HG03558 (cell line): Measurements from ENCODE around the gene MTA2.
"Not testable (repeated sequence)": the region's sequence is repeated elsewhere in the genome, so short reads cannot be mapped to it uniquely, and the experiment has no call there.

Experiments used
- ATAC-seq: cut with Tn5 transposase; IDR thresholded peaks from one replicate; pipeline ENCODE4 v1.9.1; 2021; ENCODE audit warnings: moderate number of reproducible peaks; ENCODE audit not compliant: unreplicated experiment; ENCODE audit errors: extremely low read depth

MTA2 gene

DNA sequence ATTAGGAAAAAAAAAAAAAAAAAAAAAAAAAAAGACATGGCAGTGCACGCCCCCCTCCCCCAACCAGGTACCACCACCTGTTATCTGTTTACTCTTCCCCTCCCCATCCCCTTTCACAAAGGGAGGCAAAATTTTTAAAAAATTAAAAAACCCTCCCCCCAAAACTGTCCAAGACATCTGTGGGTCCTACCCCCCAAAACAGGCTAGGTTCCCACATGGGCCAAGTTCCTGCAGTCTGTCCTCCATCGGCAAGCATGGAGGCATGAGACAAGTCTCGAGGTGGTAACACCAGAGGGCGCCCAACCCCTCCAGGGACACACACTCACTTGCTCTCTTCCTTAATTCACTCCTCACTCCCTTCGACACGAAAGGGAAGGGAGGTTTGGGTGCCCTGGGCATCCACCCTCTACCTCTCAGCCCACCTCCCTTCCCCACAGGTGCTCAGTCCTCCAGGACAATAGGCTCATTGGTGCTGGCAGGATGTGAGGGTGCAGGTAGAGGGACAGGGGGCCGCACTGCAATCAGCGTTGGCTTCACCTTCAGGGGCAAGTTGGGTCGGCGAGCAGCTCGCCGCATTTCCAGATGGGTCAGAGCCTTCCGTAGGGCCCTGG, 8.1 kb downstream of the MTA2 start:
- ATAC-seq = no peak

DNA sequence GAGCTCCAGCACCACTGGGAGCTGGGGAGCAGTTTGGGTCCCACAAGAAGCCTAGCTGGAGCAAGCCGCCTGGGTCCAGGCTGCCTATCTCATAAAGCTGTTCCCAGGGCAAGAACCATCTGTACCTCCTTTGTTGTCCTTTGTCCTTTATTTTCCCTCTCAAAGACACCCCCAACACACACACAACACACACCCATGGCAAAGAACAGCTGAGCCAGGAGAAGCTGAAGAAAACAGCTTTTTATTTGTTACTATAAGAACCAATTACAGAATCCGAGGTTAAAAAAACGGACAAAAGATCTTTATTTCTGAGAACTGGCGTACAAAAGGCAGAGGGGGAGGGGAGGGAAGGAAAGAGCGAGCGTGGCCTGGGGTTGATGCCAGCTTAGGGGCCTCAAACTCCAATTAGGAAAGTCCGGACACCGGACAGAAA, 8.7 kb downstream of the MTA2 start:
- ATAC-seq = no peak

DNA sequence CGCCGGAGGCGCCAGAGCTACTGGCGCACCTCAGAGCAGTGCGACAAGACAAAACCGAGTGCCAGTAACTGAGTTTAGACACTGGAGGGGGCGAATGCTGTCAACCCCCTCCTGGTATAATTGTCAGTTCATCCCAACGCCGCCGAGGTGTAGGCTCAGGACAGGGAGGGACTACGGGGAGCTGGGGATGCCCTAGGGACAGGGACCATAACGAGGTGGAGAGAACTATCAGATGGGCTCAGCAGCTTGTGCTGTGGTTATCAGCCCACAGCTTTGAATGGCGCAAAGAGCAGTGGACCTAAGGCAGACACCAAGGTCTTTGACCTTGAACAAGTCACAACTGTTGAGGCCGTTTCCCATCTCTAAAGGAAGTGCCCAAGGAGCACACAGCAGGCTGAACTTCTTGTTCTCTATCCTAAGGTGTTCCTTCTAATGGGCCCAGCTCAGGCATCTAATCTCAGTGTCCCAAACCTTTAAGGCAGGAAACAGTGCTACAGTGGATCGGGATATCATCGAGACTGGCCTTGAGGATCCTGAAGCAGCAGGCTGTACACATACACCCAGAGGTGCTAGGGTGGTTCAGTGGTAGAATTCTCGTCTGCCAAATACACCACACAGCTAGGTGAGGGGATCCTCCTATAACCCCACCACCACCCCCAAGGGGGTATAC, 9.4 kb downstream of the MTA2 start:
- no peak for ATAC-seq

DNA sequence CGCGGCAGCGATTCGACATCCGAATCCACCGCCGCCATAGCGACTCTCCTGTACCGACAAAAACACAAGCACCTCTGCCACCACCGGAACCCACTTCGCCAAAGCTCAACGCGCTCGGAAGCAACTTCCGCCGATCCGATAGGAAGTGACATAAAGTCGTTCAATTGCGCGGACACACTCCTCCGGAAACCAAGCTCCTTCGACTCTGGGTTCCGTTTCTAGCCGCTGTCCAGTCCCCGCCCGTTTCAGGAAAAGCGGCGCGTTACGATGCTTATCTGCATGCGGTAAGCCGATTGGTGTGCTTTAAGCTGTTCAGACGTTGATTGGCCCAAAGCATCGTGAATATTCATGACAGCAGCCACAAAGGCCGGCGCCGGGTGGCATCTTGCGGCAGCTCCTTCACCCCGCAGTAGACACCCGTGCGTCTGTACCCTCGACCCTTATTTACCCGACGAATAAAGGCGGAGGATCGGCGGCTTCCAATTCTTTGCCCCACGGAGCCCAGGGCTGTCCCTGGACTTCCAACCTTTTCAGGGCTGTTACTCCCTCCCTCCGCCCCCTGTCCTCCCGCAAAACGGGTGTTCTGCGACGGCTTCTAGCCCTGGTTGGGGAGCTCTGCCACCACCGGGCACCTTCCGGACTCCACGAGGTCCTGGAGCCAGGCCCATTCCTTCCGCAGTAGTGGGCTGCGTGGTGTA, 10.1 kb downstream of the MTA2 start, which contains the start of gene TUT1:
Gene TUT1 (minus strand): TSS at position 76 of the 698 bp plus-strand sequence. CDS start 38 bp downstream, at position 38.
- ATAC-seq = peak; percentile 73

DNA sequence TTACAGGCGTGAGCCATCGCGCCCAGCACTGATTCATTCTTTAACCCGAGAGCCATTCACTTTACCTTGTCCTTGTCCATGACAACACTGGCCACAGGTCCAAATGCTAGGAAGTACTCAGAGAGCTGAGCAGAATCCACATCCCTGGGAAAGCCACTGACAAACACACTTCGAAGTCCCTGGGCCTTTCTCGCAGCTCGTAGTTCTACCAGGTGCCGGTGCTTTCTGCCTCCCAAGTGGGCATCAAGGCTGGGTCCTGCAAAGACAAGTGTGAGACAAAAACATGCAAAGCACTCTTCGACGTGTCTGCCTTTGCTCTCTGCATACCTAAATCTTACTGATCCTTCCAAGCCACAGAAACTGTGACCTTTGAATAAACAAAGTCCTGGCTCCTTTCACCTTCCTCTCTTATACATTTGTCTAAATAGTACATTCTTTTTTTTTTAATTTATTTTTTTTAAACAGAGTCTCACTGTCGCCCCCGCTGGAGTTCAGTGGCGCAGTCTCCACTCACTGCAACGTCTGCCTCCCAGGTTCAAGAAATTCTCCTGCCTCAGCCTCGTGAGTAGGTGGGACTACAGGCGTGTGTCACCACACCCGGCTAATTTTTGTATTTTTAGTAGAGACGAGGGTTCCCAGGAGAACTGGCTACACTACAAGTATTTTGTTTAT, 12.6 kb downstream of the MTA2 start:
- ATAC-seq = no peak

DNA sequence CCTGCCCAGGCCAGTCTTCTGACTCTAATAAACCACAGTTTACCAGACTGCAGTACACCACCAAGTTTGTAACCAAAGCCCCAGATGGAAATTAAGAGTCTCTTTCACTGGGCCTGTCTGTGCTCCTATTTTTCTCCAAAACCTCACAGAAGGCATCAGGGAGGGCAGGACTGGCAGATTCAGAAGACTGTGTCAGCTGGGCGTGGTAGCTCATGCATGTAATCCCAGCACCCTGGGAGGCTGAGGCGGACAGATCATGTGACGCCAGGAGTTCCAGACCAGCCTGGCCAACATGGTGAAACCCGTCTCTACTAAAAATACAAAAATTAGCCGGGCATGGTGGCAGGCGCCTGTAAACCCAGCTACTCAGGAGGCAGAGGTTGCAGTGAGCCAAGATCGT, 16.3 kb downstream of the MTA2 start:
- ATAC-seq = not testable (repeated sequence)

DNA sequence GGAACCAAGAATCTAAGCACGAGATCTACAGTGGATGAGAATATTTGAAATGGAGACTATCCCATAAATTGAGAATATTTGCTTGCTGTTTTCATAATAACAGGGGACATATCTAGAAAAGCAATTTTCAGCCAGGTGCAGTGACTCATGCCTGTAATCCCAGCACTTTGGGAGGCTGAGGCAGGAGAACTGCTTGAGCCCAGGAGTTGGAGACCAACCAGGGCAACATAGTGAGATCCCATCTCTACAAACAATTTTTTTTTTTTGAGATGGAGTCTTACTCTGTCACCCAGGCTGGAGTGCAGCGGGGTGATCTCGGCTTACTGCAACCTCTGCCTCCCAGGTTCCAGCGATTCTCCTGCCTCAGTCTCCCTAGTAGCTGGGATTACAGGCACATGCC, 19.9 kb downstream of the MTA2 start:
- not testable (repeated sequence) for ATAC-seq

DNA sequence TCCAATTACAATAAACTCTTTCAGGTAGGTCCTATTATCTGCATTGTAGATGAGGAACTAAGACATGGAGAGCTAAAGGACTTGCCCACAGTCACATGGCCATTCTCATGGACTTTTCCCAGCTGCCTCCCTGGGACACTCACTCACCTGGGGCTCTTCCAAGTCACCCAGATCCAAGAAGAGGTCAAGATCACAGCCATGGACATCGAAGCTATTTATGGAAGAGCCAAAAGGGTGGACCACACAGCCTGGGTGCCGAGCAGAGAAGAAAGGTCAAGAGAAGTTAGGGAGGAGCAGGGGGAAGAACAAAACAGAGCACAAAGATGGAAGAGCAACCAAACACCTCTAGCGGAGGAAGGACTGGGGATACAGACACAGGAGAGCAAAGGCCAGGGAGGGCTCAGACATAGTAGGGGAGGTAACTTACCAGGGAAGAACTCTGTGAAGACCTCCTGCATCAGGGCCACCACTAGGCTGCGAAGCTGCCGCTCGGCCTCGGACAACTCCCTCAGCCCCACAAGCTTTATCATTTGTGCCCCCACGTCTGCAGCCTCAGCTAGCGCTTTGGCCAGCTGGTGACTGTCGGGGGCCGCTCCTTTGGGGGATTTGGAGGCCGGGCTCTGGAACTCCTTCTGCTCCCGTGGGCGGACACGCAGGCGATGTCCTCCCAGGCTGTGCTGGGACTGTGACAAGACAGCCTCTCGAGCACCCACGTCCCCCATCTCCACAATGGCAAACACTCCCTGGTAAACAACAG, 20.5 kb downstream of the MTA2 start:
- no peak for ATAC-seq

DNA sequence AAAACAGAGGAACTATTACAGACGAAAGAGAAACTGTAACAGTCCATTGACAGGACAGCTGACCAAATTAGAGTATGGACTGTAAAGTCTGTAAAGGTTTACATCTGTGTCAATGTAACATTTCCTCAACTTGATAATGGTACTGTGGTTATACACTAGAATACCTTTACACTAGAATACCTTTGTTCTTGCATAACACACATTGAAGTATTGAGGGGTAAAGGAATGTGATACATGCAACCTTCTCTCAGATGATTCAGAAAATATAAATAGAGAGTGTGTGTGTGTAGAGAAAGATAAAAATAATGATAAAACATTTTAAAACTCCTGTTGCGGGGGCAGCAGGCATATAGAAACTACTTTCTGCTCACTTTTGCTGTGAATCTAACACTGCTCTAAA, 22.4 kb downstream of the MTA2 start:
- ATAC-seq = no peak

DNA sequence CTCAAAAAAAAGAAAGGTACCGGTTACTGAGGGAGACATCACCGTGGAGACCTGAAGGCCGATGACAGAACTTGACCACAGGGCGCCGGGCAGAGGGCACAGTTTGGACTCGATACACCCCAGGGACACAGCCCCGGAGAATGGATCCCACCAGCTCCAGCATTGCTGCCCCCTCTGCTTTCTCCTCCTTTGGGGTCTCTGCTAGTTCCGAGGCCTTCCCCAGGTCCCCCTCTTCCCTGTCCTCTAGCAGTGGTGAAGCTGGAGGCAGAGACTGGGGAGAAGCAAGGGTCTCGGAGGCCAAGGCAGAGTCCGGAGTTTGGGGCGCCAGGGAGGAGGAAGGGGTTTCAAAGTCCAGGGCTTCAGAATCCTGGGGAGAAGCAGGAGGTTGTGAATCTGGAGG, 23.1 kb downstream of the MTA2 start:
- ATAC-seq = no peak

DNA sequence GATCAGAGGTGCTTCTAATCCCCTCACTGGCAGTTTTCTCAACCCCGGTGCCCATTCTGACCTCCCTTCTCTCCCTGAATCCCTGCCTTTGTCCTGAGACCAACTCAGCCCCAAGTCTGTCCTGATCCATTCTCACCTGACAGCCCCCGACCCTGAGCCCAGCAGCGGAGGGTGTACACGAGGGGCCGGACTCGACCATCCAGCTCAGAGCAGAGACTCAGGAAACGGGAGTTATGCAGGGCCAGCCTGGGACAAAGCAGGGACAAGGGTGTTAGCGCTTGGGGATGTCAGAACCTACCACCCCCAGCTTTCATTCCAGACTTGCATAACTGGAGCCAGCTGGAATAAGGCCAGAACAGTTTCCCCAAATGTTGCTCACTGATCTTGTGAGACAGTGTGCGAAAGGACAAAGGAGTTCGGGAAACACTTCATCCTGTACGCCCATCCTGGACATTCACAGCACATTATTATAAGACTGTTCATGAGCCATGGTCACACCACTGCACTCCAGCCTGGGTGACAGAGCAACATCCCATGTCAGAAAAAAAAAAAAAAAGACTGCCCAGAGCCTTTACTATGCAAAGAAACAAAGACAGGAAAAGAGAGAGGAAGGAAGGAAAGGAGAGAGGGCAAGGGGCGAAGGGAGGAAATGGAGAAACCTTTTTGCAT, 24.5 kb downstream of the MTA2 start:
- ATAC-seq = no peak

DNA sequence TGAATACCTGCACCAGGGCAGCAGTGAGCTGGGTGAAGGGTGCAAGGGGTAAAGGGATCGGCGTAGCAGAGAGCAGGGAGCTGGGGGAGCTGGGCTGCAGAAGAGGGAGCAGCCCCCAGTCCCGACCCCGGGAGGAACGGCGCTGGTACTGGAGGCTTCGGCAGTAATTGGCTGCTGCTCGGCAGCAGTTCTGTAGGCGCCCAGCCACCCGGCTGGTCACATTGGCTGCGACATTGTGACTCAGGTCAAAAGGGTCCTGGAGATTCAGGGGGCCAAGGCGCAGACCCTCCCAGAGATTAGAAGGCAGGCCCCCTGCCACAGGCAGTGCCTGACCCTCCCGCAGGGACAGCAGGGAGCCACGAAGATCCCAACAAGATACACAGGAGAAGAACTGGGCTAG, 25.8 kb downstream of the MTA2 start:
- no peak for ATAC-seq

DNA sequence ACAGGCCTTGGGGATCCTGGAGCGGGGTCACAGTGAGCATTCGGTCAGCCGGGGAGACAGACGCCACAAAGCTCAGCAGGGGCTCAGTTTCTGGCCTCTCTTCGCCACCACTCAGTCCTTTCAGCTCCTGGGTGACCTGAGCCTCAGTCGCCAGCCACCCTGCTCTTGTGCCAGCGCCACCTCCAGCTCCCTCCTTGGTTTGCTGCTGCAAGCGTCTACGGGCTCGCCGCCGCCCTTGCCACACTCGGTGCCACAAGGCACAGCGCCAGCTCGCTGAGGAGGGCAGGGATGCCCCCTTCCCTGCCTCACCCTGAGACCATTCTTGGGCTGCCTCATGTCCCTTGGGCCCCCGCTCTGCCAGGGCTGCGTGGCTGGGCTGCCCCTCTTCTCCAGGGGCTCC, 26.5 kb downstream of the MTA2 start:
- no peak for ATAC-seq

DNA sequence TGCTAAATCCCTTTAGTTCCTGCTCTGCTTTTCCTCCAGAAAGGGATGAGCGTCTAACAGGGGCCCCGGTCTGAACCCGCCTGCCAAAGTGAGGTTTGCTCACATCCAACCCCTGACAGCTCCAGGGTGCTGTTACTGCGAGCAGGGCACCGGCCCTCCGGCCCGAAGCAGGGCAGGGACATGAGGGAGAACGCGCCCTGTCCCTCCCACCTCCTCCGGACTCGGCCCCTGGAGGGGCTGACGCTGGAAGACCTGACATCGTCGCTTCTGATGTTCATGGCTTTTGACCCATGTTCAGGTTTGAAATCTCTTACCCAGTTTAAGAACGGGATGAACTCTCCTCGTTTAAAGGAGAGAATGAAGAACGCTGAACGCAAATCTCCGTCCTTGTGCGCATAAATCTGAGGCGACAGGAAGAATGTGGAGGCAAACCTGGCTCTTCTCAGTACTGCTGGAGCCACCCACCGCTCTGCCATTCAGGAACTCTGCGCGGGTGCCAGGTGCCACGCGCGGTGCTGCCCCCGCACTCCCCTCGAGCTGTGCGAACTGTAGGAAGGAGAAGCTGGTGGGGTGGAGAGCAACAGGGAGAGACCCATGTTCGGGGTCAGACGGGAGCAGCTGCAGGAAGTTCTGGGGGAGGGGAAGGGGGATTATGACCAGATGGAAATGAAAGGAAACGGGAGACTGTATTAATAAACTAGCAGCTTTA, 27.1 kb downstream of the MTA2 start:
- no peak for ATAC-seq

DNA sequence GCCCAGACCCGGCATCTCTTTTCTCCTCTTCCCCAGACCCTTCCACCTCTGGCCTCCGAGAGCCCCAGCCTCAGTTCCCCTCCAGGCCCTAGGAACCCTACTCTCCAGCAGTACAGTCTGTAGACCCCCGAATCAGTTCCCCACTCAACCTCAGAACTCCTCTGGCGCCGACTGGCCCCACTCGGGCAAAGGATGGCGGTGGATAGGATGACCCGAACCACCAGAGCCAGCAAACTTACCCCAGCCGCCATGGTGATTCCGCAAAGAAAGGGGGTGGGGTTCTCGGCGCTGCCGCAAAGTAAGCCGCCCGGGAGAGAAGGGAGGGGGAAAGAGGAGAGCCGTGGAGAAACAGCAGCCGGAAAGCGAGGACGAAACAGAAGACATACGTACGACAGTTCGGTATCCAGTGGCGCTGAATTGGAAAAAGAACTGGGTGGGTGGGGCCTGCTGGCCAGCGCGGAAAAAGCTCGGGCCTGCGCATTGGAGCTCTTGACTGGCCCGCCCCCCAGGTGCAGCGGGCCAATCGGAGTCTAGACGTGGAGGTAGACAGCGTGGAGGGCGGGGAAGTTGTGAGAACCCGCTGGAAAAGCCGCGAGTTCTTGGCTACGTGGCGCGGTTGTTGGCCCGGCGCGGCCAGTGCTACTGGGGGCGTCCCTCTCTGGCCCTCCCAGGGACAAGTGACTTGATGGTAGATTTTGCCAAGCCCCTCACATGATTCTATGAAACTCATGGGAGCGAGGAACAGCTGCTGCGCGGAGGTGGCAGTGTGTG, 27.9 kb downstream of the MTA2 start, which contains the start of gene EEF1G:
Gene EEF1G (minus strand): TSS at position 300 of the 771 bp plus-strand sequence. CDS start 49 bp downstream, at position 251.
- peak; percentile 57 for ATAC-seq

DNA sequence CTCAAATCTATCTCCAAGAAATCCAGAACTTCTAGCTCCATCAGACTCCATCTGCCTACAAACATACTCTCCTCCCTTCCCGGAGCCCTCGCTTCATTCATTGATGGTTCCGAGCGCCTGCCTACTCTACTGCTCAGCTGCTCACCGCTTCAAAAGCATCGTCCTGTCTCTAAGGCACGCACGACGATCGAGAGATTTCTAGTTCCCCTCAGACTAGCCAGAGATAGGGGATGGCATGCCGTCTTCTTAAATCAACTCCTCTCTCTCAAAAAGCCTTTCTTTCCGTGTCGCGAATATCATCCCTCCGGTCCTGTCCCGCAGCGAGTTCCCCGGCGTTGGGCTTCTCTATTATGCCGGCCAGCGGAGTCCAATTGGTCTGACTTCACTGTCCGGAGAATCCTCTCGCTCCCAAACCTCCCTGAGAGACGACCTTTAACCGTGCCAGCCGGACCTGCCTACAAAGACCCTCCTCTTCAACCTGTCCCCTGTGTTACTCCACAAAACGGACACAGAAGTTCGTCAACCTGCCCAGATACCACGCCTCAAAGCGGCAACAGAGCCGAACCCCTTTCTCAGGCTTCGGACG, 28.6 kb downstream of the MTA2 start:
- ATAC-seq = no peak

DNA sequence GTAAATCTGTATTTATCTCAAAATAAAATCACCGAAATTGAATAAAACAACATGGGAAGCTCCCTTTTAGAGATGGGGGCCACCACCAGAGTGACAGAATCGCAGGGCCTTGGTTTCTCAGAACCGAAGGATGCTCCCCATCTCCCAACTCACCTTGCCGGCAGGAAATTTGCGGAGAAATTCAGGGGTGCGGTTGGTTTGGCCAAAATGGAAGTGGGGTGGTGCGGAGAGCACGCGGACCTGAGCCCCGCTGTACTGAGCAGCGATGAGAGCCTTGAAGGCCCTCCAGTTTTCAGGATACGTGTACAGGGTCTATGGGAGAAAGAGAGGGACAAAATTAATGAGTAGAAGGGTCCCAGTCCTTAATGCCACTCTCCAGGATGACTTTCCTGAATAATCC, 29.2 kb downstream of the MTA2 start:
- ATAC-seq = no peak

DNA sequence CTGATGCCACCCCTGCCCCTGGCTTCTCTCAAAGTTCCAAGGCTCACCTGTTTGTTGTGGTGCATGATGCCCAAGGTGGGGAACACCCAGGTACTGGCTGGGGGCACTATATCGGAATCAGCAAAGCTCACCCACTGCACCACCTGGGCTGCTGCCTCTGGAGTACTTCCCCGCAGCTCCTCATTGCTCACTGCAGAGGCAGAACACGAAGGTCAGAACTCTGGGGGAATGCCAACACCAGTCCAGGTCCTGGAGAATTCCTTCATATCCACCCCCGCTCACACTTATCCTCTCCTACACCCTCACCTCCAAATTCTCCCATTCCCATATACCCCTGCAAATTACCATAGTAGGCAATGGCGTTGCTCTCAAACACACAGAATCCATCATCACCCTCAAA, 30.2 kb downstream of the MTA2 start:
- not testable (repeated sequence) for ATAC-seq
